ENCODE data around the gene MAN1C1. TPM values are rescaled to one million over a fixed set of nuclear protein-coding genes. Genes with fewer than 3 reads are reported as not detected.
"Not testable (repeated sequence)": the region's sequence is repeated elsewhere in the genome, so short reads cannot be mapped to it uniquely, and the experiment has no call there.

The MAN1C1 gene
- total and polyA plus RNA-seq, 8 donors = 2.1 to 9.2 (median 4.0) TPM

- no peaks in the 10 kb centered on the region for H3K36me3 ChIP-seq
- no peaks in the 10 kb centered on the region for H3K9me3 ChIP-seq
- ATAC-seq (no peak), FAIRE-seq (no peak), DNase-seq (no peak)
- 92 to 94% methylated on average over 10 of the region's 10 CpGs for WGBS, 2 donors
- intact Hi-C loops (cut with DNase I) = no loop called here
- H3K4me1 ChIP-seq = peaks cover 0 to 4% (median 0%) of the 10 kb centered on the region in 3 donors
- H3K4me3 ChIP-seq = no peak overlapping the region
- no peak for TF ChIP-seq CTCF (IDR thresholded peaks at IDR 0.05)
- H3K27ac ChIP-seq = no peak overlapping the region
- H3K27me3 ChIP-seq = no peaks in the 10 kb centered on the region
Measured at GRCh38 chr1:25698252-25698651, 81.7 kb downstream of the MAN1C1 start.

DNA sequence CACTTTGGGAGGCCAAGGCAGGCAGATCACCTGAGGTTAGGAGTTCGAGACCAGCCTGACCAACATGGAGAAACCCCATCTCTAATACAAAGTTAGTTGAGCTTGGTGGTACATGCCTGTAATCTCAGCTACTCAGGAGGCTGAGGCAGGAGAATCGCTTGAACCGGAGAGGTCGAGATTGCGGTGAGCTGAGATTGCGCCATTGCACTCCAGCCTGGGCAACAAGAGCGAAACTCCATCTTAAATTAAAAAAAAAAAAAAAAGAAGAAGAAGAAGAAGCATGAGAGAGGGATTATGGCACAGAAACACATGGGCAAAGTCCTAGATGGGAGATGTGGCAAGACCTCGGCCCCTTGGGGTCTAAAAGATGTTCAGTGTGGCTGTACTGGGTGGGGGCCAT is 82.5 kb downstream of the MAN1C1 start:
- H3K36me3 ChIP-seq; intact Hi-C loops (cut with DNase I); H3K9me3 ChIP-seq; H3K27me3 ChIP-seq; FAIRE-seq; H3K27ac ChIP-seq; H3K4me3 ChIP-seq; ATAC-seq; DNase-seq; H3K4me1 ChIP-seq: not testable (repeated sequence)
- WGBS, 2 donors = 92% methylated on average over 8 of the region's 8 CpGs

DNA sequence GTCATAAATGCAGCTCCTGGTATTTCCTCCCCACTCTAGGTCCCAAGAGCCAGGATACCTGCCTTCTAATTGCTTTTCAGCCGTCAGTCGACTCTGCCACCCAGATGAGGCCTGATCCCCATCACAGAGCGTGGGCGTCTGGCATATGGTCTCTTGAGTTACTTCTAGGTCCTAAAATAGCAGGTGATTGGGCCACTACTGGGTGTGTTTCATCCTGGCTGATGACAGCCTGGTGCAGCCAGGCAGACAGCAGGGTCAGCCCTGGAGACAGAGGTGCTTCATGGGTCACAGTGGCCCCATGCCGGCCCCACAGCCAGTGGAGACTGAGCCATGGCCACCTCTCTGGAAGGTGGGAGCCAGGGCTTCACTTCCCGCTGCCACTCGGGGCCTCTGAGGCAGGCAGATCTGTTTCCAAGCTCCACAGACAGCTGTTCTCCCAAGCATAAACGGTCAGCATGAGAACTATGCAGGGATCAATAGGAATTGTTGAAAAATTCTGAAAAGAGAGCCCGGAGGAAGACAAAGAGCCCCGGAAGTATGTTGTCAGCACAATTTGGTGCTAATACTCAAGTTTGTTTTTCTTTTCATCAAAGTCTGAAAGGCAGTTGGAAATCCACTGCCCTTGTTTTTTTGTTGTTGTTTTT is 83.0 kb downstream of the MAN1C1 start:
- peaks cover 0 to 4% (median 0%) of the 10 kb centered on the region in 3 donors for H3K4me1 ChIP-seq
- no peak for DNase-seq
- WGBS, 2 donors = 66 to 69% methylated on average over 10 of the region's 10 CpGs

GRCh38 chr1:25700144-25700523 is 83.5 kb downstream of the MAN1C1 start:
- DNase-seq = no peak
- FAIRE-seq = no peak
- H3K27ac ChIP-seq = peak overlapping the region in 1 of 4 donors; percentile 1
- H3K4me3 ChIP-seq = no peak overlapping the region
- 63 to 70% methylated on average over 3 of the region's 3 CpGs for WGBS, 2 donors
- TF ChIP-seq CTCF (IDR thresholded peaks at IDR 0.05) = no peak
- intact Hi-C loops (cut with DNase I) = no loop called here
- H3K27me3 ChIP-seq = no peaks in the 10 kb centered on the region
- ATAC-seq = peak in 2 of 4 donors; percentile 29 to 53
- peaks cover 0 to 4% (median 0%) of the 10 kb centered on the region in 3 donors for H3K4me1 ChIP-seq
- H3K36me3 ChIP-seq = no peaks in the 10 kb centered on the region
- H3K9me3 ChIP-seq = no peaks in the 10 kb centered on the region

More for the DNA sequence above, 83.0 kb downstream of the MAN1C1 start:
- FAIRE-seq = no peak
- ATAC-seq = peak in 1 of 4 donors; percentile 12
- intact Hi-C loops (cut with DNase I) = no loop called here
- Histone ChIP-seq H3K36me3 (no peaks in the 10 kb centered on the region), H3K9me3 (no peaks in the 10 kb centered on the region), H3K4me3 (no peak overlapping the region), H3K27ac (peak overlapping the region in 1 of 4 donors; percentile 1), H3K27me3 (no peaks in the 10 kb centered on the region)
- TF ChIP-seq CTCF (IDR thresholded peaks at IDR 0.05) = no peak

DNA sequence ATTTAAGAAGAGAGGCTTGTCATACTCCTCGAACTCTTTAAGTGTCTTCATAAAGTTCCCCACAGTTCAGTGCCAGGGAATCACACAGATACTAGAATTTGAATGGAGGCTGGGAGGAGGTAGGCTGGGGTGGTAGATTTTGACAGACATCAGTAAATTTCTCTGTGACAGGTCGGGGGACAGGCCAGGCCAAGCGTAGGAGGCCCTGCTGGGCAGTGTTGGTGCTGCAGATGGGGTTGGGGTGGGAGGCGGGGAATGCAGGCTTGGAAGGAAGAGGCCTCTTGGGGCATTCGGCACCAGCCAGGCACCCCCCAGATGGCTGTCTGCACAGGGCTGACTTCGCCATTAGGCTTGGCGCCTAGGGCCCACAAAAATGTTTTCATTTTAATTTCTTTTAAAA is 84.0 kb downstream of the MAN1C1 start:
- Histone ChIP-seq H3K4me3 (no peak overlapping the region), H3K9me3 (no peaks in the 10 kb centered on the region), H3K36me3 (no peaks in the 10 kb centered on the region), H3K4me1 (peaks cover 0 to under 1% (median 0%) of the 10 kb centered on the region in 3 donors), H3K27ac (no peak overlapping the region), H3K27me3 (no peaks in the 10 kb centered on the region)
- intact Hi-C loops (cut with DNase I) = no loop called here
- DNase-seq (no peak), ATAC-seq (no peak), FAIRE-seq (no peak)
- 89 to 90% methylated on average over 7 of the region's 7 CpGs for WGBS, 2 donors
- TF ChIP-seq CTCF (IDR thresholded peaks at IDR 0.05) = no peak

Measured in pancreas (tissue), 10 donors.